ENCODE measurements around the gene MN1.

Gene MN1

DNA sequence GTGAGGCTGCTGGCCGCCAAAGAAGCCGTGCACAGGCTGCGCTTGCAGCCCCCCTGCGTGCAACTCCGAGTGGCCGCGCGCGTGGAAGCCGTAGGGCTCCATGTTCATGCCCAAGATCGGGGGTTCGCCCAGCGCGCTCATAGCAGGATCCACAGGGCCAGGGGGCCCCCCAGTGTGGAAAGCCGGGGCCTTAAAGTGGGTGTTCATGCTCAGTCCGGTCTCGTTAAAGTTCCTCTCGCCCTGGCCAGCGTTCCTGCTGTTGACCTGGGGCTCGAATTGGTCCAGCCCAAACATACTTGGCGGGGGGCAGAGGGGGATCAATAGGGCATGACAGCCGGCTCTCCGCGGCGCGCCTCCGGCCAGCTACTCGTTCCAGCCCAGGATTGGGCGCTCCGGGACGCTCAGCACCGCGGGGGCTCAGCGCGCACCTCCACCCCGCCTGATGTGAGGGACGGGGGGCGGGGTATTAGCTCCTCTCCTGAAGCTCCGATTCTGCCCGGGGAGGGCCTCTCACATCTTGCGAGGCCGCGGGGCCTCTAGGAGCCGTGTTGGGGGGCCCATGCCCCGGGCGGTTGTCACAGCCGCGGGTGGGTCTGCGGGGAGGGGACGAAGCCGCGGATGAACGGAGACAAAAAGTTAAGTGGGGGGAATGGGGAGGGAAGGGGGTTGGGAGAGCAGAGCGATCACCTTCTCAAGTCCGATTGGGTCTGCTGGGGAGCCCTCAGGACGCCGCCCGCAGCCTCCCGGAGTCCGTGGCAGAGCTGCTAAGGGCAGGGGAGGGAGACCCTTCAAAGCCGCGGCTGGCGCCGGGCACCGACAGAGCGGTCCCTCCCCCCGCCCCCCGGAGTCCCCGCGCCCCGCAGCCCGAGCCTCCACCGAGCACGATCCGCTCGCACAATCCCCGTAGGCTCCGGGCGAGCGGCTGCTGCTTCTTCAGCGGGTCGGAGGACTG is 1.0 kb downstream of the MN1 start:
- DNase-seq (ENCODE audit: low read depth) = no peak

DNA sequence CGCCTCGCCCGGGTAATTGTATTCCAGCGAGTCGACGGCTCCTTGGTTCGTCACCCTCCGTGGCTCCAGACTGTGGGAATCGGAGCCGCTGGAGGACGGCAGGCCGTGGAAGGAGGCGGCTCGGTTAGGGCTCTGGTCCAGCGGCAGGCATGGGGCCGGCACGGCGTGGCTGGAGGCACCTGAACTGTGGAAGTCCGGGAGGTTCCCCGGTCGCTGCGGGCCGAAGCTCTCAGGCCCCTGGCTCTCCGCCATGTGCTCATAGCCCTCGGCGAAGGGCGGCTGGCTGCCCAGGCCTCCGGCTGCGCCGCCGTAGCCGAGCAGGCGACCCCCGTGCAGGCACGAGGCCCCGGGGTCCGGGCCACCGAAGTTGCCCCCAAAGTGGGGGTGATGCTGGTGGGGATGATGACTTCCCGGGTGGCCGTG is 1.7 kb downstream of the MN1 start:
- no peak for DNase-seq (ENCODE audit: low read depth)

DNA sequence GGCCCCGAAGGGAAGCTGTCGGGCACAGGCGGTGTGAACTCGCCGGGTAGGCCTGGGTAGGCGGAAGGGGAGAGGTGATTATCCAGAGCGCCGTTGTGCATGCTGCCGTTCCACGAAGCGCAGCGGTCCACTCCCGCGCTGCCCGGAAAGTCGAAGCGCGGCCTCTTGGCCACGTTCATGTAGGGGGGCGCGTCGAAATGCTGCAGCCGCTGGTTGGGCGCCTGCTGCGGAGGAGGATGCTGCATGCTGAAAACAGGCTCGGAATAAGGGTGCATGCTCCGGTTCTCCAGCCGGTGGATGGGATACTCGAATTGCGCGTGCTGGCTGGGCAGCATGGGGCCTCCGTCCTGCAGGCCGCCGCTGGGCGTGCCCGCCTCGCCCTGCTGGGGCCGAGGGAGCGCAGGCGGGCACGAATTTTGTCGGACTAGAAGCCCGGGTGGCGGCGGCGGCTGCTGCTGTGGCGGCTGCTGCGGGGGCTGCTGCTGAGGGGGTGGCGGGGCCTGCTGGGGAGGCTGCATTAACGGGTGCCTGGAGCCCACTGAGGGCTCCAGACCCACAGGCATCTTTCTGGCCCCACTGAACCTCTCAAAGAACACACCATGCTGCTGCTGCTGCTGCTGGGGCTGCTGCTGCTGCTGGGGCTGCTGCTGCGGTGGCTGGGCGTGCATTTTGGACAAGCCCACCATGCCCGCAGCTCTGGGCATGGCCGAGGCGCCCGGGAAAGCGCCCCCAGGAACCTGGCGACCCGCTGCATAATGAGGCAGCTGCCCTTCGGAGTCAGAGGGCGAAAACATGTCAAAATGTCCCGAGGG is 2.3 kb downstream of the MN1 start:
- DNase-seq (ENCODE audit: low read depth) = no peak

DNA sequence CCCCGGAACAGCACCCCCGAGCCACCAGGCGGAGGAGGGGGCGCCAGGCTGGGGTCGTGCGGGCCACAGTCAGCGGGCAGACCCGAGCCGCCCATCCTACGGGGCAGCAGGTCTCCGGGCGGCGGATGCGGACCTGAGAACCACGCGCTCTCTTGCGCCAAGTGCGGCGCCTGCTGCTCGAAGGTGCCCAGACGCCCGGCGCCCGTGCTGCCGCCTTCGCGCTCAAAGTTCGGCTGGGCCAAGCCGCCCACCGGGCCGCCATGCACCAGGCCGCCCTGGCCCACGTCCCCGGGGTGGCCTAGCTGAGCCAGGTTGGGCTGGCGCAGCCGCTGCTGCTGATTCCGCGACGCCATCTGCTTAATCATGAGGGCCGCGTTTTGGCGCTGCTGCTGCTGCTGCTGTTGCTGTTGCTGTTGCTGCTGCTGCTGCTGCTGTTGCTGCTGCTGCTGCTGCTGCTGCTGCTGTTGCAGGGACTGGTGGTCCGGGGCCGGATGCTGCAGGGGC is 3.0 kb downstream of the MN1 start:
- DNase-seq (ENCODE audit: low read depth) = no peak

DNA sequence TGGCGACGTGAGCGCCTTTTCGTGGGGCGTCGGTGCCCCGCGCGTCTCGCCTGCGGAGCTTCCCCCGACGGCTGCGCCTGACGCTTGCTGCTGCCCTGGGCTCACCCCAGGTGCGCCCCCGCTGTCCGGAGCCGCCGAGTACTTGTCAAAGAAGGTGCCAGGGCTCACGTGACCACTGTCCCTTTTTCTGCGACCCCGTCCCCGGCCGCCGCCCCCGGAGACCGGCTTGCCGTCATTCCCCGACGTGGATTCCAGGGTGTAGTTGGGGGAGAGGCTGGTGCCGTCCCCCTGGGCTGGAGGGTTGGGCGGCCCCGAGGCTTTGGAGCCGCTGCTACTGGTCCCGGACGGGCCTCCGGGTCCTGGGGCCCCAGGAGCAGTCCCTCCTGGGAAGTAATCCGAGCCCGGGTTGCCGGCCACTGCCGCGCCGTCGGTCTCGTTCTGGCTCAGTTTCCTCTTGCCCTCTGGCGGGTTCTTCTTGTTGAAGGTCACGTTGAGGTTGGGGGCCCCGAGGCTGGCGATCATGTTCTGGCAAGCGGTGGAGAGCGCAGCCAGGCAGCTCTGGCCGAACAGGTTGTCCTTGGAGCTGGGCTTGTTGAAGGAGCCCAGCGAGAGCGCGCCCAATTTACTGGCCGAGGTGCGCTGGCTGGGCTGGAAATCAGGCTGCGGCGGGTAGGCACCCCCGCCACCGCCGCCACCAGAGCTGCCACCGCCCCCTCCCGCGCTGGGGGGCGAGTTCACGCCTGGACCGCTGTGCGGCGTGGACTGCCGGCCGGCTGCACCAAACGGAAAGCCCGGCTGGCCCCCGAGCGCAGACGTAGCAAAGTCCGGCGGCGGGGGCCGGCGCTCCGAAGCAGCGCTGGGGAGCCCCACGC is 3.8 kb downstream of the MN1 start:
- DNase-seq (ENCODE audit: low read depth) = no peak

DNA sequence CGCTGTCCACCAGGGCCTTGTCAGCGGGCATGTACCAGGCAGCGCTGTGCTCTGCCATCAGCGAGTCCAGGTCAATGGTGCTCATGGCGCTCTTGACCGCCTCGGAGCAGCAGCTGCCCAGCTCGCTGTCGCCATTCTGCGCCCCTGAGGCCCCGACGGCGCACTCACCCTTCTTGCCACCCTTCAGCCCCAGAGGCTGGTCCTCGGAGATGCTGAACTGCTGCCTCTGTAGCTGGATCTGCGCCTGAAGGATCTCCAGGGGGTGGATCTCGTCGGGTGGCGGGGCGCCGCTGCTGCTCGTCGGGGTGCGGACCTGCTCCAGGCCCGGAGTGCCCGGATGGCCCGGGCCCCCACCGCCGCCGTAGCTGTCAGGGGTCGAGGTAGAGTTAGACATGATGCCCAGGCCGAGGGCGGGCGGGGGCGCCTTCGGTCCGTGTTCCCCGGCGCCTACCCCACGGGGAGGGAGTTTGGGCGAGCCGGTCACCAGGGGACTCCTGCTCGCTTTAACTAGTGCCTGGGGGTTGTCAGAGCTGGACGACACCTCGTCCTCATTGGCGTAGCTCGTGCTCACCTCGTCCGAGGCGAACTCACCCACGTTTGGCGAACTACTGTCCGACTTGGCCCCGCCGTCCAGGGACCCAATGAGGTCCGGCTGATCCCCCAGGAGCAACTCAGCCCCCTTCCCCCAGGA is 4.6 kb downstream of the MN1 start:
- no peak for DNase-seq (ENCODE audit: low read depth)

DNA sequence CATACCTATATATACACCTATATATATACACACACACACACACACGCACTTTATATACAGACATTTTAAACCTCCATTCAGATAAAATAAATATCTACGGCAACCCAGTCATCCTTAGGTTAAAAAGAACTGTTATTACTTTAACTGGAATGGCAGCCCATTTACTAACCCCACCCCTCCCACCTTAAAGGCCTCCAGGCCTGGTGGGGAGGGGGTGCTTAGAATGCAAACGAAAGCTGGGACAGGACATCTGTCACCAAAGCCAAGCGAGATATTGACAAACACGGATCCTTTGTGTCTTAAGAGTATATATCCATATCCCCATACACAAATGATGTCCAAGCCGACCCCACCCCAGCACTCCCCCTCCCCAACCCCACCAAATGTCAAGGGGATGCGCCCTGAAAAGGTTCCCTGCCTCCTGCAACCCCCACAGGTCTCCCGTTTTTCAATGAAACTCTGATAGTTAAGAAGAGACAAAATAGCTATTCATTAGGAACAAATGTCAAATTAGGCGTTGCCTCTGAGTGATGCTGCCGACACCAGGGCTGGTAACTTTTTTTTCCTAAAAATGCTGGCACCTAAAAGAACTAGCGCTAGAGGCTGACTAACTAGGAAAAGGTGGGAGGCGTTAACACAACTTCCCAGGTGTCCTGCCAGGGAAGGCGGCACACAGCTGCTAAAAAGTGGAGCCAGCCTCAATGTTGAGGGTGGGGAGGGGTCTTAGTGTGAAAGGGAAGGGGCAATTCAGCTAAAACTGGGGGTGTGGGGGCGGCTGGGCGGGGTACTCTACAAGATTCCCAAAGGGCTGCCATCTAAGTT is 5.6 kb downstream of the MN1 start:
- no peak for DNase-seq (ENCODE audit: low read depth)

DNA sequence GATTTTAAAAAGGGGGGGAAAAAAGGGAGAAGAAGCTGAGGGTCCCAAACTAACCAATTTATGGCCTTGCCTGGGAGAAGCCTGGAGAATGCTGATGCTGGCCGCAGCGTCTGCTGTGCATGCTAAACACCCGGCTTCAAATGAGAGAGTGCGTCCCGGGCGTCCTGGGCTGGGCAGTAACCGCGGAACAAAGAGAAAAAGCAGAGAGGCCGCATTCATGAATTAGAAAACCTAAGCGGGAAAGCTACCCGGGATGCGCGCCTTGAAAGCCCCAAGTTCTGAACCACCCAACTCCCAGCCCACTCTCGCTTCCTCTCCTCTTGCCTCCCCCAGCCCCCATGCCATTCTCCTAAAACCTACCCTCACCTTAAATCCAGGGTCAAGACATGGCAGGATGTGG is 6.5 kb downstream of the MN1 start:
- no peak for DNase-seq (ENCODE audit: low read depth)

DNA sequence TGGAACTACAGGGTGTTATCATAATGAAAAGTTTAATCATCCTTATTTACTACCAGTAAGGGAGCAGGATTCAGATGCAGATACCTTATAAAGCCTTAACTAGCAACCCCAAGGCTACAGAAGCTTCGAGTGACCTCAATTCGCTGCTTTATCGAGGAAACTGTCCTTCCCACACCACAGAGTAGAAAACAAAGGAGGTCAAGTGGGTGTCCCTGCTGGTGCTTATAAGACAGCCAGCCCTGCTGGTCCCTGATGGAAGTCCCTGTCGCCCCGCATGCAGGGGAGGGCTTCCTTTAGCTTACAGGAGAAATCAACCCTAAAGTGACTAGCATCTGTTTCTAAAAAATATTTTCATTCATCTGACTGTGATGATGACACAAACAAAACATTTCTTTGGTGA is 7.3 kb downstream of the MN1 start:
- no peak for DNase-seq (ENCODE audit: low read depth)

DNA sequence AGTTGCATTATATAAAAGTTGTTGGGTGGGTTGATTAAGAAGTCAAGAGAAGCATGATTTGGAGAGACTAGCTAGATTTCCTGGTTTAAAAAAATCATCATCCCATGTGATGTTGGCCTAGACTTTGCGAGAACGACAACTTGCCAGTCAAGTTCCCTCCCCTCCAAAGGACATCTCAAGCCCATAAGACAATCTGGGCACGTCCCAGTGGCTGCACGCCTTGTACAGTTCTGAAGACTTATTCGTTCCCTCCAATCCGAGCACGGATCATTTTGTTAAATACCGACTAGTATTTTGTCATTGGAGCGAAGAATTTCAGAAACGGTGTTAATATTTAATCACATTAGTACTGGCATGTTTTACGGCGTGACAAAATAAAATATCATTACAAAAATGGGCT is 8.0 kb downstream of the MN1 start:
- DNase-seq (ENCODE audit: low read depth) = no peak

DNA sequence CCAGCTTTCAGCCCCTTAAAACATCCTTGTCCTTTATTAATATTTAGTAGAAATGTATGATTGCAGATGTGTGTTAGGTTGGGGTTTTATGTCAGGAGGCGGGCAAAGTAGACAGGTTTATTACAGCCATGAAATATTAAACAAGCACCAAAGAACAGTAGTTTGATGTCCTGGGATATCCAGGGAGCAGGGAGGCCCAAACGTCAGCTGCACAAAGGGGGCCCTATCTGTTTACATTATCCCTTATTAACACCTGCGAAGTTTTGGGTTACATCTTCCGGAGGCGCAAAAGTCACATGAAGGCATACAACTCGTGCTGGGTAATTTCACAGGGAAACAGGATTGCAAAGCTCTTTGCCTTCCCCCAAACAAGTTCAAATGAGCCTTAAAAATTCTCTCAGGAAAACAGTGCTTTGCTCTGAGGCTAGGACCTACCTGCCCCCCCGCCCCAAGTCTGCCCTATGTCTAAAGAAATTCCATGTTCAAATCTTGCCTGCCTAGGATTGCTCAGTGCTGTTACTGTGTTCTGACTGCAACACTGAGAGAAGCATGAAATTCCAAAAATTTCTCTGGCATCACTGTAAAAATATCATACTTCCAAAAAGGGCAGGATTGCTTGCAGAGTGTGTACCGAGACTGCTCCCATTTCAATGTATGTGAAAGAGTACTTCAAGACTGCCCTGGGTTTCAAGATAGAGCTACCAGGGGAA is 8.9 kb downstream of the MN1 start:
- DNase-seq (ENCODE audit: low read depth) = no peak

DNA sequence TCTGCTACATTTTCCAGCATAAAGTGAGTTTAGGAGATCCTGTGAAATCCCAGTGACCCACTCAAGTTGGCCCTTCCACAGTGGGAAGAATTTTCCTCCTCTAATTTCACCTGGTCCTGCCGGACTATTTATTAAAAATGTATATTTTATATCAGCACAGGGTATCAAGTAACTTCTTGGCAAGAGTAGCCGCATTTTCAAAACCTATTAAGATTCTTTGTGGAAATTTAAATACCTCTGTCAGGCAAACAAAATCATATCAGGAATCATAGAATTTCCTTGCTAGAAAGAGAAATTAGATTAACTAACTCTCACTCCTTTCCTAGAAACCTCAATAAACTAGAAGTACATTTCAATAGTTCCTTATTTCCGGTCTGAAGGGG is 9.7 kb downstream of the MN1 start:
- no peak for DNase-seq (ENCODE audit: low read depth)

DNA sequence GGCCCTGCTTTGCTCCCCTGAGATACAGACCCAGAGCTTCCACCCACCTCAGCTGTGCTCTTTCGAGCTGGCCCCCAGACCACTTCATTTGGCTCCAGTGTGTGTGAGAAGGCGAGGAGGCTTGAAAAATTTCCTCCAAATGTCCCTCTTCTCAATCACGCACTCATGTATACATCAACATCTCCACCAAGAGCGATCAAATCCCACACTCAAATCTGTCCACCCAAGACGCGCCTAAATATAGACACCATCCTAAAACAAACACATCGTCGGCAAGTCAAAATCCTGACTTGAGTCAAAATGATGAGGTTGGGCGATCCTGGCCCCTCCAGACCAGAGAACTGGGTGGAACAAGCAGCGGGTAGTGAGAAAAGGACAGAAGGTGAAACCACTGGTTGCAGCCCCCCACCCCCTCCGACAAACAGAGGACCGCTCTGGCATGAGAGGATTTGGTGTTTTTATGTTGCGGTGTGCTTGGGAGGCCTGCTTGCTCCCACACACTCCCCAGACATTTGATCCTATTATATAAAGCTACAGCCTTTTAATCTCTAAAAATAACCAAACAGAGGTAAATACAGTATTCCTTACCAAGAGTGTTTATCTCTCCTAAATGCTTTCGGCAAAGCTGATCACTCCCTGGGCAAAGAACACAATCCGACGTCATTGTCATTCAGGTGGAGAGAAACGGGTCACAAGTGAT is 10.2 kb downstream of the MN1 start:
- no peak for DNase-seq (ENCODE audit: low read depth)

DNA sequence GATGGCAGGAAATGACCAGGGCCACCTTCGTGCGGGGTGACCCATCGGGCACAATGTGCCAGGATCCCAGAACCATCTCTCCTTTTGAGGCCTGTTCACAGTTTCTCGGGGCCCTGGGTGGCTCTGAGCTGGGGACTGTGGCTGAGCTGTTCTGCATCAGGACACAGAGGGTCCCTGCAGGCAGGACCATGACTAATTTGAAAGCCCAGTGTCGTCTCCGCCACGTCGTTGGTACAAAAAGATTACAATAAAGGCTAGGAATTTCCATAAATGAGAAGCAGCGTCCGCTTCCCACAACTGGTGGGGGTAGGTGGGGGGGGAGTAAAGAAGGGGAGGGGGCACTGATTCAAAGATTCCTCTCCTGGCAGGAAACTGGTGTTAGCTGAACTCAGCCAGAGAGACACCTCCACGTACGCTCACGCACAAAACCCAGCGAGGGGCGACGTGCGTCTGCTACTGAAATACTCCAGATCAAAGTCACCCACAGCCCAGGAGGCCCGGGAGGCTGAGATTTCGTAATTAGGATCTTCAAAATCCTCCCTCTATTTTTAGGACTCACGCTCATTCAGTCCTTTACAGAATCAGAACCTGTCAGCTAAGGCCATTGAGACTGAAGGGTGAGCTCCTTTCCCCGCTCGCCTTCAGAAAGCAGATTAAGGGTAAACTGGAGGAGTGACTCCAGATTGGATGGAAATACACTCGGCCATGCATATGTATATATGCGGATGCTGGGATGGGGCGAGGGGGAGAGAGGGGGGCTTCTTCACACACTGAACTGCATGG is 11.0 kb downstream of the MN1 start:
- no peak for DNase-seq (ENCODE audit: low read depth)

DNA sequence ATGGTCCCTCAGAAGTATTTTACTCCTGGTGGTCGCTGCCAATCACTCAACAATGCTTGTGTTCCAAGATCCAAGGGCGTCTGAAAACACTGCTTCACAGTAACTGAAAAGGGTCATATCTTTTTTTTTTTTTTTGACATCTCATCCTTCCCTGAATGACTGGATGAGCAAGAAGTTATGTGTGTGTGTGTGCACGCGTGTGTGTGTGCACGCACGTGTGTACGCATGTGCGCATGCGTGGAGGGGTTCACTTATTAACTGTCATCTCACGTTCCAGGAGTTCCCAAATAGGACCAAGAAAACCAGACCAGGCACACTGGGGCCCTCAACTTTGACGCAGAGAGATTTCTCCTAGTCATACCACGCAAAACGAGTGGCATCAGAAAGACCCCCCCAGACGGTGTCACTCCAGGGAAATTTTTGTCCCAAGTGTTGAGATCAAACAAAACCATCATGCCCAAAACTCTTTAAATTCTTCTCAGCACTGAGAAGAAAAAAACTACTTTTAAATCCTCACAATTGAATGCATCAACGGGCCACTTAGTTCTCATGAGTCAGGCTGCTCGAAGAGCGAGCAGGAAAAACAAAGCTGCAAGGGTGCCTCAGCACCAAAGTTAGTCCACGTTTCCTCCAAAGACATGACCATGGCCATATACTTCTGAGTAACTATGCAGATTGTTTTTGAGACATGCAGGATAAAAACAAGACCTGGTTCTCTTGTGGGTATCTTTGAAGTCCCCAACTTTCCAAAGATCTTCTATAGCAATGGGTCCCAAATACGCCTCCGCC is 12.9 kb downstream of the MN1 start:
- DNase-seq (ENCODE audit: low read depth) = no peak

DNA sequence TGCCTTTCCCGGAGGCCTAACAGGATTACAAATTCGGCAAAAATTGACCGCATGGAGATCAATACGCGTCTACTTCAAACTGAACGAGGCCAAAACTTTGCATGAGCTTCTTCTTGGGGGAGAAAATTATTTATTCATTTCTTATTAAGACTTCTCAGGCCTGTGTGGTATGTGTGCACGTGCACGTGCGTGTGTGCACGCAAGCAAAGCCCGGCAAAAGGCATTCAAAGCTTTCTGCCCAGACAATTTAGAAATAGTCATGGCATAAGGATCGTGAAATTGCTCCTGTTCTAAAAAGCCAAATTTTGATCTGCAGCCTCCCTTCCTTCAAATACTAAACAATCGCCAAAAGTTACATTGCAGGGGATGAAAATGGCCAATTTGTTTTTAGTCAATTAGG is 14.6 kb downstream of the MN1 start:
- DNase-seq (ENCODE audit: low read depth) = no peak

DNA sequence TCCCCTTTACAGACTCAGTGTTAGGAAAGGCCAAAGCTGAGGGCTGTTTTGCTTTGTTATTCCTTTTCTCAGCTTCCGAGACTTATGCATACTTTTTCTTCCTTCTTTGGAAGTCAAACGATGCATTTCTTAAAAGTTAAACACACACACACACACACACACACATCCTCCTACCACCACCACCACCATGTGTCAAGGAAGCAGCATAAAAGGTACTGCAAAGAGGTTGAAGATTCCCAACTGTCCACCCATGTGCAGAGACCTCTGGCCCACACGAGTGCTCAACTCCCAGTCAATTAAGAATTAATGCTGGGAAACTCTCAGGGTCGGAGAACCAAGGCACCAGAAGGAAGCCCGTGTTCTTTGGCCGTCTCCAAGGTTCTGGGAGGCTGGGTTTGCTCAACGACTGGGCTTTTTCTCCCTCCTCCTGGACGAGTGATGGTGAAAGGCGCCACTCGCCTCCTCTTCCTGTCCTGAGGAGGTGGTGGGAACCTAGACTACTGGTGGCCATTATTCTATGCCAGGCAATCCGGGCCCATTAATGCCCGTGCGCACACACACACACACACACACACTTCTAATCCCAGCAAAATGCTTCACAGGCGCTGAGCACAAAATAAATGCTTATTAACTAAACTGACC is 15.1 kb downstream of the MN1 start:
- no peak for DNase-seq (ENCODE audit: low read depth)

Data from fibroblast of the conjunctiva (primary cell).